ENCODE results near the gene SPTA1. TPM values are rescaled to one million over a fixed set of nuclear protein-coding genes. Genes with fewer than 3 reads are reported as not detected.
"Not testable (repeated sequence)": the region's sequence is repeated elsewhere in the genome, so short reads cannot be mapped to it uniquely, and the experiment has no call there.

SPTA1 gene
- total RNA-seq, 1 experiment from 2014 or later = not detected

GRCh38 chr1:158694596-158694995 is 8.1 kb upstream of the SPTA1 start:
- Histone ChIP-seq H3K36me3 (replicated peaks; ENCODE audit: control insufficient read depth, insufficient read depth, low read length) (no peaks in the 10 kb centered on the region), H3K27me3 (ENCODE audit: control insufficient read depth, insufficient read depth, low read length) (no peaks in the 10 kb centered on the region), H3K4me3 (ENCODE audit: insufficient read depth, low read depth, low read length) (no peak overlapping the region)
- no peak for DNase-seq

GRCh38 chr1:158692356-158692755 is 5.8 kb upstream of the SPTA1 start:
- H3K36me3 ChIP-seq (replicated peaks; ENCODE audit: control insufficient read depth, insufficient read depth, low read length) = no peaks in the 10 kb centered on the region
- no peak for DNase-seq
- no peak overlapping the region for H3K4me3 ChIP-seq (ENCODE audit: insufficient read depth, low read depth, low read length)
- H3K27me3 ChIP-seq (ENCODE audit: control insufficient read depth, insufficient read depth, low read length) = no peaks in the 10 kb centered on the region

DNA sequence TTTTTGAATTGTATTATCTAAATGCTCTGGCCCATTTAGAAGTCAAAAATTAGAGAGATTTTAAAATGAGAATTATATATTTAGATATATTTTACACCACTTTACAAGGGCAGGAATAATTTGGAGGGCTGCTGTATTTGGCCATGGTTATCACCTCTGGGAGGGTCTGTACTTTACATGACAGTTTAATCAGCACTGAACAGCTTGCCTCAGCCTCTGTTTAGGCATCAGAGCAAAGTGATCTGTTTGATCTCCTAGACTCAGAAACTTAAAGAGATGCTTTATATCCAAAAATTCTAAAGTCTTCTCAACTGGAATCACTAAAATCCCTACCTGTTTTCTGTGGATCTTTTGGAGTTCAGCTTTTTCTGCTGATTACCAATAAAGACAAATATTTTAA is 5.4 kb upstream of the SPTA1 start:
- no peaks in the 10 kb centered on the region for H3K36me3 ChIP-seq (replicated peaks; ENCODE audit: control insufficient read depth, insufficient read depth, low read length)
- no peaks in the 10 kb centered on the region for H3K27me3 ChIP-seq (ENCODE audit: control insufficient read depth, insufficient read depth, low read length)
- H3K4me3 ChIP-seq (ENCODE audit: insufficient read depth, low read depth, low read length) = no peak overlapping the region
- no peak for DNase-seq

DNA sequence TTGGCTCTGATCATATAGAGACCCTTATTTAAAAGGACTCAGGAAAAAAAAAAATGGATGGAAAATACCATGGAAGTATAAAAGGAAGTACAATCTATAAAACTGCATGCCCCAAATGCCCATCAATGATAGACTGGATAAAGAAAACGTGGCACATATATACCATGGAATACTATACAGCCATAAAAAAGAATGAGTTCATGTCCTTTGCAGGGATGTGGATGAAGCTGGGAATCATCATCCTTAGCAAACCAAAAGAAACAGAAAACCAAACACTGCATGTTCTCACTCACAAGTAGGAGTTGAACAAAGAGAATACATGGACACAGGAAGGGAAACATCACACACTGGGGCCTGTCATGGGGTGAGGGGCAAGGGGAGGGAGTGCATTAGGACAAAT is 4.6 kb upstream of the SPTA1 start:
- H3K27me3 ChIP-seq (ENCODE audit: control insufficient read depth, insufficient read depth, low read length); DNase-seq; H3K36me3 ChIP-seq (replicated peaks; ENCODE audit: control insufficient read depth, insufficient read depth, low read length); H3K4me3 ChIP-seq (ENCODE audit: insufficient read depth, low read depth, low read length): not testable (repeated sequence)

DNA sequence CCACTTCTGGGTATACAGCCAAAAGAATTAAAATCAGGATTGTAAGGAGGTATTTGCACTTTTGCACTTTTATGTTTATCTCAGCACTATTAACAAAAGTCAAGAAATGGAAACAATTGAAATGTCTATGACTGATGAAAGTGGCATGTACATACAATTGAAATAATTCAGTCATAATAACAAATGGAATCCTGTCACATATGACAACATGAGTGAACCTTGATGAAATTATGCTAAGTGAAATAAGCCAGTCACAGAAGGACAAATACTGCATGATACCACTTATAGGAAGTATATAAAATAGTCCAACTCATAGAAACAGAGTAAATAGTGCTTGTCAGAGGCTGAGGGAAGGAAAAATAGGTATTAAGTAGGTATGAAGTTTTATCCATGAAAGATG is 3.4 kb upstream of the SPTA1 start:
- Histone ChIP-seq H3K27me3 (ENCODE audit: control insufficient read depth, insufficient read depth, low read length) (no peaks in the 10 kb centered on the region), H3K36me3 (replicated peaks; ENCODE audit: control insufficient read depth, insufficient read depth, low read length) (no peaks in the 10 kb centered on the region), H3K4me3 (ENCODE audit: insufficient read depth, low read depth, low read length) (no peak overlapping the region)
- DNase-seq = no peak

DNA sequence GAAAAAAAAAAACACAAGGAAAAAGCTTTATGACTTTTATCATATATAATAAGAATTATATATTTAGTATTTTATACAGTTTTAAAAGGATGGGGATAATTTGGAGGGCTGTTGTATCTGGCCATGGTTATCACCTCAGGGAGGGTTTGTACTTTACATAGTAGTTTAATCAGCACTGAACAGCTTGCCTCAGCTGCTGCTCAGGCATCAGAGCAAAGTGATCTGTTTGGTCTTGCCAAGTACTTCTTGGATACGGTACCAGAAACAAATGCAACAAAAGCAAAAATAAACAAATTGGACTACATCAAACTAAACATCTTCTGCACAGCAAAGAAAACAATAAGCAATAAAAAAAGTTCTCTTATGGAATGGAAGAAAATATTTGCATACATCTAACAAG is 2.6 kb upstream of the SPTA1 start:
- no peaks in the 10 kb centered on the region for H3K27me3 ChIP-seq (ENCODE audit: control insufficient read depth, insufficient read depth, low read length)
- H3K4me3 ChIP-seq (ENCODE audit: insufficient read depth, low read depth, low read length) = no peak overlapping the region
- DNase-seq = no peak
- no peaks in the 10 kb centered on the region for H3K36me3 ChIP-seq (replicated peaks; ENCODE audit: control insufficient read depth, insufficient read depth, low read length)

DNA sequence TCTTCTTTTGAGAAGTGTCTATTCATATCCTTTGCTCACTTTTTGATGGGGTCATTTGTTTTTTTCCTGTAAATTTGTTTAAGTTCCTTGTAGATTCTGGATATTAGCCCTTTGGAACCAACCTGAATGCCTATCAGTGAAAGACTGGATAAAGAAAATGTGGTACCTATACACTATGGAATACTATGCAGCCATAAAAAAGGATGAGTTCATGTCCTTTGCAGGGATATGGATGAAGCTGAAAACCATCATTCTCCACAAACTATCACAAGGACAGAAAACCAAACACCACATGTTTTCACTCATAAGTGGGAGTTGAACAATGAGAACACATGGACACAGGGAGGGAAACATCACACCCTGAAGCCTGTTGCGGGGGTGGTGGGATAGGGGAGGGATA is 1.8 kb upstream of the SPTA1 start:
- DNase-seq; H3K4me3 ChIP-seq (ENCODE audit: insufficient read depth, low read depth, low read length); H3K36me3 ChIP-seq (replicated peaks; ENCODE audit: control insufficient read depth, insufficient read depth, low read length); H3K27me3 ChIP-seq (ENCODE audit: control insufficient read depth, insufficient read depth, low read length): not testable (repeated sequence)

DNA sequence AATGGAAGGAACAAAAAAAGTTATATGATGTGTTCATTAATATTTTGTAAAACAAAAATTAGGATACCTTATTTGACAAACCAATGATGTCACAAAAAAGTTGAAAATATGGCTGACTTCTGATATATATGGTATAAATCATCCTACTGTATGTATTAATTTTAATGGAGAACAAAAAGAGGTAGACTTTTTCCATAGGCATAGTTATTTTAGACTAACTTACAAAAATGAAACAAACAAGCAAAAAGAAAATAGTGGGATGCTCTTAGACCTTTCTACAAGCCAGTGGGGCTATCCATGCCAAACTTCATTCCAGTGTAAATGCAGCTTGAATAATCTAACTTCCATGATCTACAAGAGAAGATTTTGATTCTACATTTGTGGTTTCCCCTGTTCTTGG is 522 bp upstream of the SPTA1 start:
- no peaks in the 10 kb centered on the region for H3K36me3 ChIP-seq (replicated peaks; ENCODE audit: control insufficient read depth, insufficient read depth, low read length)
- no peaks in the 10 kb centered on the region for H3K27me3 ChIP-seq (ENCODE audit: control insufficient read depth, insufficient read depth, low read length)
- no peak for DNase-seq
- no peak overlapping the region for H3K4me3 ChIP-seq (ENCODE audit: insufficient read depth, low read depth, low read length)

DNA sequence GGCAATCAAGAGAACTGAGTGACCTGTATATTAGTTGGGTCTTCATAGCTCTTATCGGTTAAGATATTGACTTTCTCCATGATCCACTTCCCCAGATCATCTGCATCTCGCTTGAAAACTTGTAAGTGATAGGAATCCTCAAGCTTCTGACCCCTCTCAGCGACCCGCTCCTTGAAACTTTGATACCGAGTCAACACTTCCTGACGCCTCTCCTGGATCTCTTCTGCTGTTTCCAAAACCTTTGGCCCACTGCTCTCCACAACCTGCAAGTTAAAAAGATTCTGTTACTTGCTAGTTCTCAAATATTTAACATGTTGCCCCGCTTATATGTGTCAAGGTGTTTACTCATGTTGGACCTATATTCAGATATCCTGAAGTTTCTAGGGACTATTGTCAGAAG is 1.4 kb downstream of the SPTA1 start:
- H3K27me3 ChIP-seq (ENCODE audit: control insufficient read depth, insufficient read depth, low read length) = no peaks in the 10 kb centered on the region; the same call in 1 of the 2 replicates
- no peak for DNase-seq
- no peaks in the 10 kb centered on the region for H3K36me3 ChIP-seq (replicated peaks; ENCODE audit: control insufficient read depth, insufficient read depth, low read length)
- H3K4me3 ChIP-seq (ENCODE audit: insufficient read depth, low read depth, low read length) = no peak overlapping the region

DNA sequence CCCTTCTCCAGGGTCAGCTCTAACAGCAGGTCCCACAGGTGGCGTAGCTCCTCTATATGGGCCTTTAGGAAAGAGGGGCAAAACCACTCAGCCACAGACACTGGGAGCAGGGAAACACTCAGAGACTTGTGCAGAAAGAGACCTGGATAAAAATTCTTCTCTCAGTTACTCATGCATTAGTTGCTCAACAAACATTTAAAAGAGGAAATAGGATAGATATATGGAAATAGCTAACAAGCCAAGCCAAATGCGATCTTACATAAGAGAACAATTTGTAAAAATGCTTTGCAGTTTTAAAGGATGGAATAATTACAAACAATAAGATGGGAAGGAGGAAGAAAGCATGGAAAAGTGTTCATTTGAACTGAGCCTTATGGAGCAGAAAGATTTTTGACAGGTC is 4.9 kb downstream of the SPTA1 start:
- Histone ChIP-seq H3K27me3 (ENCODE audit: control insufficient read depth, insufficient read depth, low read length) (no peaks in the 10 kb centered on the region; the same call in 1 of the 2 replicates), H3K36me3 (replicated peaks; ENCODE audit: control insufficient read depth, insufficient read depth, low read length) (no peaks in the 10 kb centered on the region)
- no peak for DNase-seq

GRCh38 chr1:158679289-158679688 is 7.2 kb downstream of the SPTA1 start:
- H3K4me3 ChIP-seq (ENCODE audit: insufficient read depth, low read depth, low read length) = no peak overlapping the region
- H3K27me3 ChIP-seq (ENCODE audit: control insufficient read depth, insufficient read depth, low read length) = no peaks in the 10 kb centered on the region; the same call in 1 of the 2 replicates
- no peak for DNase-seq
- H3K36me3 ChIP-seq (replicated peaks; ENCODE audit: control insufficient read depth, insufficient read depth, low read length) = no peaks in the 10 kb centered on the region

More for the DNA sequence above, 4.9 kb downstream of the SPTA1 start:
- no peak overlapping the region for H3K4me3 ChIP-seq (ENCODE audit: insufficient read depth, low read depth, low read length)

GRCh38 chr1:158675563-158676323 is 10.8 kb downstream of the SPTA1 start:
- Histone ChIP-seq H3K4me3 (ENCODE audit: insufficient read depth, low read depth, low read length) (no peak overlapping the region), H3K27me3 (ENCODE audit: control insufficient read depth, insufficient read depth, low read length) (no peaks in the 10 kb centered on the region), H3K36me3 (replicated peaks; ENCODE audit: control insufficient read depth, insufficient read depth, low read length) (no peaks in the 10 kb centered on the region)
- no peak for DNase-seq

DNA sequence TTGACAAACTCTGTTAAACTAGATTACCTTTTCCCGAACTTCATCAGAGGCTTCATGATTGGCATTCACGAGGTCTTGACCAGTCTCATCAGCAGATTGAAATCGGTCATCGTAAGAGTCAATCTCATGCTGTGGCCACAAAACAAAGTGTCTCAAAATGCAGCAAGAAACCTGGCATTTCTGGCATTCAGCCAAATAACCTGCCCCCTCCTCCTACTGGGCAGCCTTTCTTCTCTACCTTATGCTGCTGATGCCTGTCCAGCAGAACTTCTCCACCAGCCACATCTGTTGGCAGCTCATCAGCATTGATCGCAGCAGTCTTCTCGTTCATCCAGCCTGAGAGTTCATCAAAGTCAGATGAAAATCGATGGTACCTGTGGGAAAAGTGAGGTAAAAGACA is 12.2 kb downstream of the SPTA1 start:
- Histone ChIP-seq H3K27me3 (ENCODE audit: control insufficient read depth, insufficient read depth, low read length) (no peaks in the 10 kb centered on the region), H3K36me3 (replicated peaks; ENCODE audit: control insufficient read depth, insufficient read depth, low read length) (no peaks in the 10 kb centered on the region), H3K4me3 (ENCODE audit: insufficient read depth, low read depth, low read length) (no peak overlapping the region)
- no peak for DNase-seq

DNA sequence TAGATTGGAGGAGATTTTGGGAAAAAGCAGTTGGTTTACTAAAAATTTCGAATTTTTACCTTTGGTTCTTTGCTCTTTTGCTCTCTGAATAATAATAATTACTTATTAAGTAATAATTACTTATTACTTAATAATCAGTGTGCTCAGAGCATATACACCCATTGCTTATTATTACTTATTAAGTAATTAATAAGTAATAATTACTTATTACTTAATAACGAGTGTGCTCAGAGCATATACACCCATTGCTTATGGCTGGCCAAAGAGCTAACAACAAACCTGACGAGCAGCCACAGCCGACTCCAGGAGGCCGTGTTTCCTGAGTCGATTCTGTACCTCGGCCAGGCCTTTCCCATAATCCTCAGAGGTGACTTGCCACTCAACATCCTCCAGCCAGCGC is 20.5 kb downstream of the SPTA1 start:
- no peaks in the 10 kb centered on the region for H3K36me3 ChIP-seq (replicated peaks; ENCODE audit: control insufficient read depth, insufficient read depth, low read length)
- no peak overlapping the region for H3K4me3 ChIP-seq (ENCODE audit: insufficient read depth, low read depth, low read length)
- no peak for DNase-seq
- H3K27me3 ChIP-seq (ENCODE audit: control insufficient read depth, insufficient read depth, low read length) = no peaks in the 10 kb centered on the region

GRCh38 chr1:158654571-158654970 is 31.9 kb downstream of the SPTA1 start:
- H3K27me3 ChIP-seq (ENCODE audit: control insufficient read depth, insufficient read depth, low read length) = no peaks in the 10 kb centered on the region
- no peak overlapping the region for H3K4me3 ChIP-seq (ENCODE audit: insufficient read depth, low read depth, low read length)
- no peaks in the 10 kb centered on the region for H3K36me3 ChIP-seq (replicated peaks; ENCODE audit: control insufficient read depth, insufficient read depth, low read length)
- no peak for DNase-seq

- Histone ChIP-seq H3K36me3 (replicated peaks; ENCODE audit: control insufficient read depth, insufficient read depth, low read length) (no peaks in the 10 kb centered on the region), H3K4me3 (ENCODE audit: insufficient read depth, low read depth, low read length) (no peak overlapping the region), H3K27me3 (ENCODE audit: control insufficient read depth, insufficient read depth, low read length) (no peaks in the 10 kb centered on the region)
- DNase-seq = no peak
Measured at GRCh38 chr1:158654086-158654485, 32.4 kb downstream of the SPTA1 start.

Measured in H7 (cell line).